IPS-NIHi7 (cell line): ENCODE measurements around the gene GPR15LG.

ENCODE experiments used
- DNase-seq: peaks from one replicate; pipeline ENCODE4 v3.0.0; 2012; ENCODE audit warnings: mixed read lengths; ENCODE audit errors: extremely low spot score

Gene GPR15LG

DNA sequence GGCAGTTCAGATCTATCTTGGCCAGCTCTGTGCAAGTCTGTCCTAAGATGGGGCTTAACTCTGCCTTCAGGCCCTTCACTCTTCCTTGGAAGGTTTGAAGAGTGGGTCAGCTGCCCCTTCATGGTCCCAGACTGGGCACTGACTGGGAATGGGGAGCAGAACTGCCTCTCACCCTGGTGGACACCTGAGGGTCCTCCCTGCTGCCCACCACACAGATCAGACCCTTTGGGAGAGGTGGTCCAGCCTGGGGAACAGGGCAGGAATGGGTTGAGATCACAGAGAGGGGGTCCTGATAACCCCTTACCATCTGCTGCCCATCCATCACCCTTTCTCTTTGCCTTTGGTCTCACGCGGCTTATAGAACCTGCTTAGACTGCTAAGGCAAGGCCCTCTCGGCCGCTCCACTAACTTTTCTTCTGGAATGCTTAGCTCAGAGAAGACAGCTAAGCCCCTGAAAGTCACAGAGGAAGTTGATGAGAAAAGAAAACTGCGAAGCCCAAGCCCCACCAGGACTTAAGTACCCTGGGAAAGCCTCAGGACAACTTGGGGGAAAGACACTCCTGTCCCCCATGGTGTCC, 20.3 kb downstream of the GPR15LG start:
- no peak for DNase-seq

GRCh38 chr10:84194424-84195043, 20.9 kb downstream of the GPR15LG start, which contains the start of gene CDHR1:
CDHR1 (plus strand) TSS chr10:84194537; CDS start chr10:84194761, 224 bp downstream.
- DNase-seq: peak; percentile 77

DNA sequence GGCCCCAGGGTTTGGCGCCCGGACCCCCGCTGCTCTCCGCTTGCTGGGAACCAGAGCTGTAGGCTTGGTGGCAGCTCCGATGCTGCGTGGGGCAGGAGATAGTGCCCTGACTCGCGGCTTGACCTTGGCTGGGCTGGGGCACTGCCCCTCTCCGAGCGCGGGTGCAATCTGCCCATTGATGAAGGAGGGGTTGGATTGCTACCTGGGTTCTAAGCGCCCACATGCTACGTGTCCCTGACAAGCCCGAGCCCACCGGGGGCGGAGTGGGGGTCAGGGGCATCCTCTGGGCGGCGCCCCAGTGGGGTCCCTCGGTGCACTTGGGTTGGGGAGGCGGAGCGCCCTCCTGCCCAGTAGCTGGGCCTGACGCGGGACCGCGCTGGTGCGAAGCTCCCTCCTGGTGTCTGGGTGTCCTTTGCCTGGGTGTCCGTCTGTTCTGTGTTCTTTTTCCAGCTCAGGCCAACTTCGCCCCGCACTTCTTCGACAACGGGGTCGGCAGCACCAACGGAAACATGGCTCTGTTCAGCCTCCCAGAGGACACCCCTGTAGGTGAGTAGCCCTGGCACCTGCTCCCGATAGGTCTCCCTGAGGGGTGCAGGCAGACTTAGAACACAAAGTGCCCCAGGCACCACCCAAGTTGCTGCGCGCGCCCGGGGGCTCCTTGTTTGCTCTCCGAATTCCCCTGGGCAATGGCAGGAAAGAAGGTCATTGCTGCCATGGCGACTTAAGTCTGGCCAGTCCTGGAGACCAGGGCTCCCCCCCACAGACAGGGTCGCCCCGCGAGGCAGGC, 21.6 kb downstream of the GPR15LG start:
- no peak for DNase-seq

DNA sequence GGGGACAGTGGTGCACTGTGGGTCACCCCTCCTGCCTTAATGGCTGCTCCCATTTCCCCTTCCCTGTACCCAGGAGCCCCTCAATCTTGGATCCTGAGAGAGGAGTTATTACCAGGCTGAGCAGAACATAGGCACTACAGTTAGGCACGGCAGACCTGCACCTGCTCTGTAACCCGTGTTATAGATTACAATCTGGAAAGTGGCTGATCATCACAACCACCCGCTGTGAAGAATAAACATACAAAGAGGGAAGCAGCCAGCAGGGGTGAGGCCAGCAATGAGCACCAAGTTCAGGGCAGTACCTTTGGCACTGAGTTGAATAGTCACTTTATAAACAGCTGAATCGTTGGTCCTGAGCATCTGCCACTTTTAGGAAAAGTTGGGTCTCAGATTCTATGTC, 22.5 kb downstream of the GPR15LG start:
- no peak for DNase-seq

GRCh38 chr10:84196941-84197340, 23.3 kb downstream of the GPR15LG start:
- DNase-seq: no peak

DNA sequence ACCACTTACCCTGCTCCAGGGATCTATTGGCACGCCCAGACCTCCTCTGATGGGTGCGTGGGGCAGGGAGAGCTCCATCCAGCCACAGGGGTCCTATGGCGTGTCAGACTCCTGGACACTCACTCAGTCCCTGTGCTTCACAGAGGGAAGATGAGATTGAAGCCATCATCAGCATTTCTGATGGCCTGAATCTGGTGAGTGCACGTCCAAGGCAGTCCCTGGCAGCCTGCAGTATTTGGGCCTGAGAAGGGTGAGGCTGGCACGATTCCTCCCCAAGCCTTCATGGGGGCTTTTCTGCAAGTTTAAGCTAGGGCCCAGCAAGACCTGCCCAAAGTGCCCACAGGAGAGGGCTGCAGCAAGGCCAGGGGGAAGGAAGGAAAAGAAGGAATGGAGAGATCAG, 24.0 kb downstream of the GPR15LG start:
- no peak for DNase-seq

DNA sequence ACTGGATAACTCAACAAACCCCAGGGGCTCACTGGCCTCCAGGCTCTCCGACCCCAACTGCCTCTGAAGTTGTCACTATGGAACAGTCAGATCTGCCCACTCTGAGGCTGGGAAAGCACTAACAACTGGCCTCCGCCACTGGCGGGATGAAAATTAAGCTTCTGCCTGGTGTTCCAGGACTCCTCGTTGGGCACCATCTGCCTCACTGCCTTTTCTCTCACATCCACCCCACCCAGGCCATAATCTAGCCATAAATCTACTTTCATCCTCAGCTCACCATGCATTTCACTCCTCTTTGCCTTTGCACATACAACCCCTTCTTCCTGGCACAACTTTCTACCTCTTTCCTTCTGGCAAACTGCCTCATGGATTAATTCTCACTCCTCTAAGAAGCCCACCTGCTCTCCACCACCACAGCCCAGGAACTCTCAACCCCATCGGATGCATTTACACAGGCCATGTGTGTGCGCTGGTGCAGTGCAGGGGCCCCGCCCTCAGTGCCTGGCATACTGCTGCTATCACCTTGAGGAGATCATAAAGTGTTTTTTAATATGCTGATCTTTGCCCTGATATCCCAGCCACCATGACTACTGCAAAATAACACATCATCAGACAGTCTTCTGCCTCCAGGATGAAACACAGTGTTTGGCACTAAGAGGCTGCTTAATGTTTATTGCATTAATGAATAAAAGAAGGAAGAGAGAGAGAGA, 24.8 kb downstream of the GPR15LG start:
- no peak for DNase-seq

GRCh38 chr10:84200537-84201243, 27.1 kb downstream of the GPR15LG start:
- DNase-seq: no peak

- peak; percentile 43 for DNase-seq
These were observed 27.6 kb downstream of the GPR15LG start for GRCh38 chr10:84201244-84201606.

- DNase-seq: no peak
These were observed 28.1 kb downstream of the GPR15LG start for GRCh38 chr10:84201682-84202081.

DNA sequence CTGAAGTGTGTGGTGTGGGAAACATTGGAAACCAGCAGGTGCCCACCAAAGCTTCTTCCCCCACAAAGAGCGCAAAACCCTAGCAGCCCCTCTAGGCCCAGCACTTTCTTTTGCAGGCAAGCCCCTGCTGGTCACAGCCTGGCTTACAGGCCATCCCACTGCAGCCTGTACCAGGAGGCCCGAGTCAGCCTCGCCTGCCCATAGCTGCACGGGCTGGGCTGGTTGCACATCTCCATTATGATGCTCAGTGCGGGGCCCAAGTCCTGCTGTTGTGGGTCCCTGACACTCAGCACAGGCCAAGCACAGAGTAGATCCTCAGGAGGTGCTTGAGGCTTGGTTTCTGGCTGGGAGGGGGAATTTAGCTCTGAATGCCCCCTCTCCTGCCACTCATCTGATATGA, 28.7 kb downstream of the GPR15LG start:
- DNase-seq: no peak

GRCh38 chr10:84204122-84204521, 30.5 kb downstream of the GPR15LG start:
- peak; percentile 86 for DNase-seq

- DNase-seq: no peak
These were observed 31.0 kb downstream of the GPR15LG start for GRCh38 chr10:84204610-84205009.

GRCh38 chr10:84205049-84205852, 31.6 kb downstream of the GPR15LG start:
- DNase-seq: peak; percentile 82

GRCh38 chr10:84205853-84206525, 32.4 kb downstream of the GPR15LG start:
- no peak for DNase-seq

GRCh38 chr10:84208023-84208422, 34.4 kb downstream of the GPR15LG start:
- no peak for DNase-seq

DNA sequence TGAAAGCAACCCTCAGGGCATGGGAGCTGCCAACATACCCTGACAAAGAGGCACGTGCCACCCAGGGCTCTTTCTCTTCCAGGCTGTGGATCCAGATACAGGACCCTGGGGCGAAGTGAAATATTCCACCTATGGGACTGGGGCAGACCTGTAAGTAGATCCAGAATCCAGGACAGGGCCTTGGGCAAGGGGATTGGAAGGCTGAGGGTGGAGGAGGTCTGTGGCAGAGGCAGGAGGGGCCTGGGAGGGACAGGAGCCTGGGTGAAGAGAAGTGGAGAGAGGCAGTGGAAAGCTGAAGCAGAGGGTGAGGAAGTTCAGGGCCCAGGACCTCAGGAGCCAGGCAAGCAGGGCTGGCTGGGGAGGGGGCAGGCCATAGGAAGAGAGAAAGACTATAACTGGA, 38.0 kb downstream of the GPR15LG start:
- DNase-seq: no peak

GRCh38 chr10:84212014-84212413, 38.4 kb downstream of the GPR15LG start:
- no peak for DNase-seq

- DNase-seq: no peak
These were observed 39.5 kb downstream of the GPR15LG start for GRCh38 chr10:84213076-84213475.

DNA sequence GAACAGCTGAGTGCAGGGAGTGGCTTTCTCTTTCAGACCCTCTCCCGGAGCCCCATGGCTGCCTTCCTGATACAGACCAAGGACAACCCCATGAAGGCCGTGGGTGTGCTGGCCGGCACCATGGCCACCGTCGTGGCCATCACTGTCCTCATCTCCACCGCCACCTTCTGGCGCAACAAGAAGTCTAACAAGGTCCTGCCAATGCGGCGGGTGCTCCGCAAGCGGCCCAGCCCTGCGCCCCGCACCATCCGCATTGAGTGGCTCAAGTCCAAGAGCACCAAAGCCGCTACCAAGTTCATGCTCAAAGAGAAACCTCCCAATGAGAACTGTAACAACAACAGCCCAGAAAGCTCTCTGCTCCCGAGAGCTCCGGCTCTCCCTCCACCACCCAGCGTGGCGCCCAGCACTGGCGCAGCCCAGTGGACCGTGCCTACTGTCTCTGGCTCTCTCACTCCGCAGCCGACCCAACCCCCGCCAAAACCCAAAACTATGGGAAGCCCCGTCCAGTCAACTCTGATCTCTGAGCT, 40.5 kb downstream of the GPR15LG start:
- no peak for DNase-seq
